Jurkat, Clone E6-1 (cell line): ENCODE results near the gene CAD. TPM values are rescaled to one million over a fixed set of nuclear protein-coding genes. Genes with fewer than 3 reads are reported as not detected.
"Not testable (repeated sequence)": the region's sequence is repeated elsewhere in the genome, so short reads cannot be mapped to it uniquely, and the experiment has no call there.

ENCODE experiments used
- DNase-seq: peaks from one replicate; pipeline ENCODE4 v3.0.0-alpha.2; 2011; ENCODE audit warnings: low read depth, low spot score
- H3K4me3 ChIP-seq: 2 replicates; pipeline ENCODE4 v1.5.1; 2011; ENCODE audit warnings: mild to moderate bottlenecking, low read length, control low read depth, moderate library complexity
- polyA plus RNA-seq: library from polyadenylated mRNA; unstranded; fragments of >200 nt; gene quantifications from one replicate; pipeline ENCODE4 v1.2.1, GENCODE V29; 2012; ENCODE audit warnings: missing spikeins; ENCODE audit not compliant: insufficient read length, insufficient read depth

Gene CAD
- polyA plus RNA-seq = 105 TPM

DNA sequence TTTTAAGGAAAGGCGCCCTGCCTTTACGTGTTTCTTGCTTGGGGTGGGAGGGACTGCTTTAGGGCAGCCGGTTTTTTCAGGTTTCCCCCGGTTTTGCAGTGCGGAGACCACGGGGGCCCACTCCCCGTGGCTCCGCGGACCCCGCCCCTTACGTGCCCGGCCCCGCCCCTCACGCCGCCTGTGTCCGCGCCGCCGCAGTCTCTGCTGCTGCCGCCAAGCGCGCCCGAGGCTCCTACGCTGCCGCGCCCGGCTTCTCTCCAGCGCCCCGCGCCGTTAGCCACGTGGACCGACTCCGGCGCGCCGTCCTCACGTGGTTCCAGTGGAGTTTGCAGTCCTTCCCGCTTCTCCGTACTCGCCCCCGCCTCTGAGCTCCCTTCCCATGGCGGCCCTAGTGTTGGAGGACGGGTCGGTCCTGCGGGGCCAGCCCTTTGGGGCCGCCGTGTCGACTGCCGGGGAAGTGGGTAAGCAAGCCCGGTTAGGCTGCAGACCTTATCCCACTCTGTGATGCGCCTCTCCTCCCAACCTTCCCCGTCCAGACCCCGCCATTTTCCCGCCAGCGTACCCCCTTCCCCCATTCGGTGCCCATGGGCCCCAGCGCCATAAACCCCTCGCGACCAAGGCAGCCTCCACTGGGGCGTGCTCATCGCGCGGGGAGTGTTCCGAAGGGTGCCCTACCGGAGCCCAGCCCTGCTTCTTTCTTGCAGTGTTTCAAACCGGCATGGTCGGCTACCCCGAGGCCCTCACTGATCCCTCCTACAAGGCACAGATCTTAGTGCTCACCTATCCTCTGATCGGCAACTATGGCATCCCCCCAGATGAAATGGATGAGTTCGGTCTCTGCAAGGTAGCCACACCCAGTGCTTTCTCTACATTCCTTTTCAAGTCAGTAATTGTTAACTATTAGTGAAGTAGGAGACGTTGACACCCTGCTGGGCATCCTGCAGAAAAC, at the start of gene CAD:
TSS of gene CAD (plus strand) at position 197 of the 949 bp plus-strand sequence. CDS start at position 380, 183 bp downstream.
- peak within 1 kb of the TSS; percentile 86 for H3K4me3 ChIP-seq
- DNase-seq = peak; percentile 85

DNA sequence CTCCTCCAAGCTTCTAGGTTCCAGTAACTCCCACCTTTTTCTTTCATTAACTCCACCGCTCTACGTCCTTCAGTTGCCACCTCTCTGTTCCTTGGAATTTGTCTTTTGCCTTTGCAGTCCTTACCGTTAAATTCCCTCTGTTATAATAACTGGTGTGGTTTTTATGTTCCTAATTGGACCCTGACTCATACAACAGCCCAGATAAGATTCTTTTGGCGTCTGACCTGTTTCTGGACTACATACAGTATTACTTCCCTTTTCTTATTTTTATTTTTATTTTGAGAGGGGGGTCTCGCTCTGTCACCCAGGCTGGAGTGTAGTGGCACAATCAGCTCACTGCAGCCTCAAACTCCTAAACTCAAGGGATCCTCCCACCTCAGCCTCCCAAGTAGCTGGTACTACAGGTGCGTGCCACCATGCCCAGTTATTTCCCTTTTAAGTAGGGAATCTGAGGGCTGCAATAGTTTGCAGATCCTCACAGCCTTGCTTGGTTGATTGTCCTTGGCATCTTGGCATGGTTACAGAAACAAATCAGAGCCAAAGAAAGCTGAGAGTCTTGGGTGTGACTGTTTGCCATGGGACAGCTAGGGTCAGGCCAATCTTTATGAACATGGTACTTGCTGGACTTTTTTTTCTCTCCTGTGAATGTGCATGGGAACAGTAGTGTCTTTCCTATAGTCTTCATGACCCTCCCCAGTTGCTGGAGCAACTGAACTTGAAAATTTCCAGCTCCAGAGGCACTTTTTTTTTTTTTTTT, 46.4 kb upstream of the CAD start:
- no peak for DNase-seq
- H3K4me3 ChIP-seq = no peak overlapping the region

DNA sequence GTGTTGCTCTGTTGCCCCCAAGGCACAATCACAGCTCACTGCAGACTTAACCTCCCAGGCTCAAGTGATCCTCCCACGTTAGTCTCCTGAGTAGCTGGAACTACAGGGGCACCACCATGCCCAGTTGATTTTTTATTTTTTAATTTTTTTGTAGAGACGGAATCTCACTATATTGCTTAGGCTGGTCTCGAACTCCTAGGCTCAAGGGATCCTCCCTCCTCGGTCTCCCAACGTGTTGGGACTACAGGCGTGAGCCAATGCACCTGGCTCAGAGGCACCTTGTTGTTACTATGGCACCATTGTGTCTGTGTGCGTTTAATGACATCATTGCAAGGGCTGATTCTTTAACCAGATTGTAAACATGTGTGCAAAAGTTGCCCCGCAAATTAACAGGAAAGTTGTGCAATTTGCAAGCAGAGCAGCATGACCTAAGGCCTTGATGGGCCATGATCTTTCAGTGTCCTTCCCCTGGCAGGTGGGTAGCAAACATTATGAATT, 45.8 kb upstream of the CAD start:
- no peak for DNase-seq
- no peak overlapping the region for H3K4me3 ChIP-seq

DNA sequence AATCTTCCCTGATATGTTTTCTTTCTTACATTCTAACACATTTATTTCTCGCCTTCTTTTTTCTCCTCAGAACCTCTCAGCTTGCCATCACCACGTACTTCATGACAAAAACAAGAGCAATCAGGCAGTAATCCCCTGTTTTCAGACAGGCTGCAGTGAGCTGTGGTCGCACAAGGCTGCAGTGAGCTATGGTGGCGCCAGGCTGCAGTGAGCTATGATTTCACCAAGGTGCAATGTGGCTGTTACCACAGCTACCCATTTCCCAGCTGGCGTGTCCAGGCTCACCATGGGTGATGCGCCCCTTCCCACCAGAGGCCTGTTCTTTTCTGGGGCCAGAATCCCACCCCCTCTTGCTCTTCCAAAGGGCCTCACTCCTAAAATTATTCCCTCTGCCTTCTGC, 42.5 kb upstream of the CAD start:
- DNase-seq = no peak
- H3K4me3 ChIP-seq = no peak overlapping the region

DNA sequence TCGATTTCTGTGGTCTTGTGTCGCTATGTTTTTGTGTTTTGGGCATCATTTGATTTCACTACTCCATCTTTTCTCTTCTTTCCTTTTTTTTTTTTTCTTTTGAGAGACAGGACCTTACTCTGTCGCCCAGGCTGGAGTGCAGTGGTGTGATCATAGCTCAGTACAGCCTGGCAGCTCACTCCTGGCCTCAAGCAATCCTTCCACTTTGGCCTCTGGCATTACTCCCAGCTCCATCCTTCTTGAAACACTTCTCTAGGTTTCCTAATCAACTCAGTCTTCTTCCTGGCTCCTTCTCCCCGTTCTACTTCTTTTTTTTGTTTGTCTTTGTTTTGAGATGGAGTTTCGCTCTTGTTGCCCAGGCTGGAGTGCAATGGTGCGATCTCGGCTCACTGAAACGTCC, 41.8 kb upstream of the CAD start:
- no peak overlapping the region for H3K4me3 ChIP-seq
- DNase-seq = no peak

DNA sequence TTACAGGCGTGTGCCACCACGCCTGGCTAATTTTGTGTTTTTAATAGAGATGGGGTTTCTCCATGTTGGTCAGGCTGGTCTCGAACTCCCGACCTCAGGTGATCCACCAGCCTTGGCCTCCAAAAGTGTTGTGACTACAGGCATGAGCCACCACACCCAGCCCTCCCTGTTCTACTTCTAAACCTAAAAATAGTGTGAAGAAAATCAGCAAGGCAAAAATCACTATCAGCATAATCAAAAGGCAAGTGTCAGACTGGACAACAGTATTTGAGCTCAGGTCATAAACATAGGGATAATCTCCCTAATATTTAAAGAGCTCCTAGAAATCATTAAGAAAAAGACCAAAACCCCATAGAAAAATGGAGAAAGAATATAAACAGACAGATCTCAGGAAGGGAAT, 41.4 kb upstream of the CAD start:
- not testable (repeated sequence) for H3K4me3 ChIP-seq, DNase-seq

DNA sequence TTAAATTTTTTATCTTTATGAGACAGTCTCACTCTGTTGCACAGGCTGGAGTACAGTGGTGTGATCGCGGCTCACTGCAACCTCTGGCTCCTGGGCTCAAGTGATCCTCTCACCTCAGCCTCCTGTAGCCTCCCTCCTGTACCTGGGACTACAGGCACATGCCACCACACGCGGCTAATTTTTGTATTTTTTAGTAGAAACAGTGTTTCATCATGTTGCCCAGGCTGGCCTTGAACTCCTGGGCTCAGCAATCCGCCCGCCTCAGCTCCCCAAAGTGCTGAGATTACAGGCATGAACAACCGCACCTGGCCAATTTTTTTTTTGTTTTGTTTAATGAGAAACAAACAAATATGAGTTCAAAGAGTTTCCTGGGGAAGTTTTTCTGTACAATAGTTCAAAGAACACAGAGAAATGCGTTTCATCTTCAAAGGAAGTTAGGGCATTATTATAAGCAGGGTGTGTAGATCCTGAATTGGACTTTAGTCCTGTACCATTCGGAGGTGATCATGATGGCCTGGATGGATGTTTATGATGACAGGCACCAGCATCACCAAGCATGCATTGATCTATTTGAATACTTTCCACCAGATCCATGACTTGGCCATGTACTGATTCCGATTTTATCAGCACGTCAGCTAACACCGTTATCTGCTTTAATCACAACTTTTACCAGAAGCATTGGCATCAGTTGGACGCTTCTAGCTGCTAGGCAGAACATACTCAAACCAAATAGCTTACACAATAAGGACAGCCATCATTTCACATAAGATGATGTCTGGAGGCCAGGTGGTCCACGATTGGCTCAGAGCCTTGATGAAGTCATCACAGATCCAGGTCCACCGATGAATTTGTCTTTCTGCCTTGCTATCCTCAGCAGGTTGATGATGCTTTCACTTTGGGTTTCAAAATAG, 39.5 kb upstream of the CAD start:
- DNase-seq = no peak
- no peak overlapping the region for H3K4me3 ChIP-seq

DNA sequence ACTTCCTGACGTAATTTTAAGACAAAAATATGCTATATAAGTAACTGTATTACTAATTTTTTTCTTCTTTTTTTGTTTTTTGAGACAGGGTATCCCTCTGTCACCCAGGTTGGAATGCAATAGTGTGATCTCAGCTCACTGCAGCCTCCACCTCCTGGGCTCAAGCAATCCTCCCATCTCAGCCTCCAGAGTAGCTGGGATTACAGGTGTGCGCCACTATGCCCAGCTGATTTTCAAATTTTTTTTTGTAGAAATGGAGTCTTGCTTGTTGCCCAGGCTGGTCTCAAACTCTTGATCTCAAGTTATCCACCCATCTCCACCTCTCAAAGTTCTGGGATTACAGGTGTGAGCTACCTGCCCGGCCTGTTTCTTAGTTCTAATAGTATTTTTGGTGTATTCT, 38.7 kb upstream of the CAD start:
- DNase-seq = no peak
- H3K4me3 ChIP-seq = no peak overlapping the region

DNA sequence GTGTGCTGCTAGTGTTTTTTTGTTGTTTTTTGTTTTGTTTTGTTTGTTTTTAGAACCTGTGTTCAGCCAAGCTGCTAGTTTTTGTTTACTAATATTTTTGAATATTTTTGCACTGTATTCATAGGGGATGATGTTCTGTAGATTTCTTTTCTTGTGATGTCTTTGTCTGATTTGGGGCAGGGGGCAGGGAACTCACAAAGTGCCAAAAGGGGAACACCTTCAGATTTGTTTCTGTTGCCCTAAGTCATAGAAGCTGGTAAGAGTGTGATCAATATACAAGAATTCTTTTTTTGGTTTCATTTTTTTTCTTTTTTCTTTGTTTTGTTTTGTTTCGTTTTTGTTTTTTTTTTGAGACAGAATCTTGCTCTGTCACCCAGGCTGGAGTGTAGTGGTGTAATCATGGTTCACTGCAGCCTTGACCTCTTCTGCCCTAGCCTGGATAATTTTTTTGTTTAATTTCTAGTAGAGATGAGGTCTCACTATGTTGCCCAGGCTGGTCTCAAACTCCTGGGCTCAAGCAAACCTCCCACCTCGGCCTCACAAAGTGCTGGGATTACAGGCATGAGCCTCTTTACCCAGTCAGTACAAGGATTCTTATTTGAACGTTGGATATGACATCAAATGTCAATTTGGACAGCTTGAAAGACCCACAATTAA, 37.7 kb upstream of the CAD start:
- H3K4me3 ChIP-seq = no peak overlapping the region
- no peak for DNase-seq

DNA sequence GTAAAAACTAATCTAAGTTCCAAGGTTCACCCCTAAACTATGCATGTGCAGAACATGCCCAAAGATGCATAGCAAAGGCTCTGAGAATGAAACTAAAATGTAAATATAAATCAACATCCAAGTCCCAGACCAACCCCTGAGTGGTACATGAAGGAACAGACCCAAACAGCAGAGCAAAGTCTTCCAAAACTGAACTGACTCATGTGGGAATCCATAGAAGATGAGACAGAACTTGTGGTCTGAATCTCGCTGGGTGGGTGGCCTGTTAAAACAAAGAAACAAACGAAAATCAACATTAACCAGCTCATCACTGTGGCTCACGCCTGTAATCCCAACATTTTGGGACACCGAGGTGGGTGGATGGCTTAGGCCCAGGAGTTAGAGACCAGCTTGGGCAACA, 34.8 kb upstream of the CAD start:
- H3K4me3 ChIP-seq = no peak overlapping the region
- no peak for DNase-seq

DNA sequence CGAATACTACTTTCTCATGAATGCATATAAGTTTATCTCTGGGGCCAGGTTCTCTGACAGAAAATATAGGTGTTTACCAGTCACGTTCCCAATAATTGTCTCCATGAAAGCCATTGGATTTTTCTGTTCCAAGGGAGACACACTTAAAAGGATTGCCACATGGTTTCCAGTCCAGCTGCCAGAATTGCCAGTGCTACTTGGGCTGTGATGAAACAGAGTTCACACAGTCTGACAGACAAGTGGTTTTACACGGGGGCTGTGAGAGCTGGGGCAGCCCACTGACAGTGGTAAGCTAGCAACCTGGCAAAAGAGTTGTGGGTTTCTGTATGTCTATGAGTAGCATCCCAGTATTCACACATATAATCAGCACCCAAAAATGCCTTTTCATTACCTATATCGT, 33.1 kb upstream of the CAD start:
- no peak for DNase-seq
- no peak overlapping the region for H3K4me3 ChIP-seq

DNA sequence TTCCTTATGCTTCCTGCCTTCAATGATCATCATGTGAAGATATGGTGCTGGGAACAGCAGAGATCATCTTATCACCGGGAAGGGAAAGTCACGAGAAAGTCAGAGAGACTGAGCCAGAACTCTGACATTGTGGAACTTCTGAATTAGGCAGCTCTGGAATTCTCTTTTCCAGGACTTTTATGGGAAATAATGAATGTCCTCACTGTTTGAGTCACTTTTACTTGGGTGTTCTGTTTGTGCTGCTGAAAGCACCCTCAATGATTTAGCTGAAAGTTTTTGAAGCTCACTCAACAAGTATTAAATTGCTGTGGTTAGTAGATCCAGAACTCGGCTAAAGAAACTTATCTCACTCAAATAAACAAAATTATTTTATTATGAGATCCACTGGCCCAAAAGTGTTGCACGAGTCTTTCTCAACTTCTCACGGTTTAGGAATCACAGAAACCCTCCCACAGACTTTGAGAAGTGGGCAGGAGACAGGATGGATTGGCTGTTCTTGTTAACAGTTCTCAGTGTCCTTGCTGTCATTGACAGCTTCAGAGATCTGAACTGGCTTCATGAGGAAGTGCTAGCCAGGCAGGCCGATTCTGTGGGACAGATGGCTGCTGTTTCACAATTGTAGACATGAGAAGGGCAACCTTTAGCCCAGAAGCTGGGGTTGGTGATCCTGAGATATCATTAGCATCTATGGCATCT, 31.7 kb upstream of the CAD start:
- no peak for DNase-seq
- no peak overlapping the region for H3K4me3 ChIP-seq

DNA sequence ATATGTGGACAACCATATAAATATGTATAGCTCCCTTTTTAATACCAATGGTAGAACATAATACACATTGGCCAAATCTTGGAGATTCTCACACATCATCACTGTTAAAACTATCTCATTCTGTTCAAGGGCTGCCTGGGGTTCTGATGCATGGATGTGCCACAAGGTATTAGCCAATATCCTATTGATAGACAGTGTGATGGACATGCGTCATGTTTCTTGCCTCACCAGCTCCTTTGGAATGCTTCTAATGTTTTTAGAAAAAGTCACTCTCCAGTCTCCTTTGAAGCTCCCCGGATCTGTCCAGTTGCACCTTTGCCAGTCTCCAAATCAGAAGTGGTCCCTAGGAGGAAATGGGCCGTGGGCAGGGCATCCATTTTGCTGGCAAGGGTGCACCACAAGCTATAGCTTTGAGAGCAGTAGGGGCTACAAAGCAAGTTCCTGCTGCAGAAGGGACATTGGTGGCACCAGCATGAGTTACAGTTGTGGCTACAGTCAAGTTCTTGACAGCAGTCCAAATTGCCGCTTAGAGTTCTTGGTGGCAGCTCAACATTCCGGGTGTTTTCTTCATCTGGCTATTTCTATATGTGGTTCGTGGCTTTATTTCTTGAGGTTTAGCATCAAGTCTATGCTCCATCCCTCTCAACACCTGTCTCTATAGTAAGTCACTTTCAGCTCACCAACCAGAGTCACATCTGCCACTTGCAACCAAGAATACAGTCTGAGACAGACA, 30.4 kb upstream of the CAD start:
- no peak for DNase-seq

DNA sequence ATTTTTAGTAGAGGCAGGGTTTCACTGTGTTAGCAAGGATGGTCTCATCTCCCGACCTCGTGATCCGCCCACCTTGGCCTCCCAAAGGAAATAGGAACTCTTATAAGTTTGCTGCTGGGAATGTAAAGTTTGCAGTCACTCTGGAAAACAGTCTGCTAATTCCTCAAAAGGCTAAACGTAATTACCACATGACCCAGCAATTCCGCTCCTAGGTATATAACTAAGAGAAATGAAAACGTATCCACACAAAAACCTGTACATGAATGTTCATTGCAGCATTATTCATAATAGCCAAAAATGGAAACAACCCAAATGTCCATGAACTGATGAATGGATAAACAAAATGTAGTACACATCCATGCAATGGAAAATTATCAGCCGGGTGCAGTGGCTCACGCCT, 27.2 kb upstream of the CAD start:
- no peak for DNase-seq
- H3K4me3 ChIP-seq = no peak overlapping the region

More for the DNA sequence above, 30.4 kb upstream of the CAD start:
- no peak overlapping the region for H3K4me3 ChIP-seq

DNA sequence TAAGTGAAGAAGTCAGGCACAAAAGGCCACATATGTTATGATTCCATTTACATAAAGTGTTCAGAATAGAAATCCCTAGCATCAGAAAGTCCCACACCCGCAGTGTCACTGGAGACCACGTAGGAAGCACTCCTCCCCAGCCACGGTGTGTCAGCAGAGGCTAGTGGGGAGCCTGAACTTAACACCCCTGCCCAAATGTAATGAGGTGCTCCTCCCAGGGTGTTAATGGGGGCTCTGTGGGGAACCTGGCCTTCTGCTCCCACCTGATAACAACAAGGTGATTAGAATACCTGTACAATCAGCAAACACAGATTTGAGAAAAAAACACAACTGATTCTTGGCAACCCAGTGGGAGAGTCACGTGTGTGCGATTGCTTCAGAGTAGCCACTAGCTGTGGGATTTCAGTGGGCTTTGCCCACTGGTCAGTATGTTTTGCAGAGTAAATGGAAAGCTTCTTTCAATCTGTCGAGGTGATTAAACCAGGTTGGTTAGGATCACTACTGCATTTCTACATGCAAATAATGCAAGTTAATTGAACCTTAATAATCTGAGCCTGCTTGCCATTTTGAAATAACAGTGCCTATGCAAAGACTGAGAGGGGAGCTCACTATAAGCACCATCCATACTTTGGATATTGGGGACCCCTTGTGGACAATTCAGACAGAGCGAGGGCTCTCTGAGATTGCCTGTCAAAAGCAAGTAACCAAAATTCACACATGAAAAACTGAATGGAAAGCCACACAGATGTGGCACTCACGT, 25.9 kb upstream of the CAD start:
- peak; percentile 63 for DNase-seq

DNA sequence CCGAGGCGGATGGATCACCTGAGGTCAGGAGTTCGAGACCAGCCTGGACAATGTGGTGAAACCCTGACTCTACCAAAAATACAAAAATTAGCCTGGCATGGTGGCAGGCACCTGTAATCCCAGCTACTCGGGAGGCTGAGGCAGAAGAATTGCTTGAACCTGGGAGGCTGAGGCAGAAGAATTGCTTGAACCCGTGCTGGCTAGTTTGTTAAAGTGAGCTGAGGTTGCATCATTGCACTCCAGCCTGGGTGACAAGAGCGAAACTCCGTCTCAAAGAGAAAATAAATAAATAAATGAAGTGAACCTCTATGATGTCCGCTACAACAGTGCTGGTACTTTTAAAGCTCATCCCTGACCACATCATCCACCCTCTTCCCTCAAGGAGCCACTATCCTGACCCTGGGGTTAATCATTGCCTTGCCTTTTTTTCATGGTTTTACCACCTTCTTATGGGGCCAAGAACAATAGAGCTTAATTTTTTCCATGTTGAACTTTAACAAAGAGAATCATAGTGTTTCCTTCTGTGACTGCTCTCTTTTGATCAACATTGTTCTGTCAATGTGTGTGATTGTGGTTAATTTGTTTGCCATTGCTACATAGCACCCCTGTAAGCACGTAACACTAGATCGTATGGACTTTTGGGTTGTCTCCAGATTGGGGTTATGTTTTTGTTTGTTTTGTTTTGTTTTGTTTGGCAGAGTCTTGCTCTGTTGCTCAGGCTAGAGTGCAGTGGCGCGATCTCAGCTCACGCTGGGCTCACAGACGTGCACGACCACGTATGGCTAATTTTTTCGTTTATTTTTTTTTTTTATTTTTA, 22.4 kb upstream of the CAD start:
- DNase-seq = no peak
- H3K4me3 ChIP-seq = no peak overlapping the region

More for the DNA sequence above, 25.9 kb upstream of the CAD start:
- no peak overlapping the region for H3K4me3 ChIP-seq
